H9 (cell line): ENCODE results near the gene PTCRA. TPM values are rescaled to one million over a fixed set of nuclear protein-coding genes. Genes with fewer than 3 reads are reported as not detected.

ENCODE experiments used
- DNase-seq: peaks from one replicate; pipeline ENCODE4 v3.0.0-alpha.2; 2017
- H2AFZ ChIP-seq: one replicate; pipeline ENCODE4 v1.6.1; 2013; ENCODE audit warnings: mild to moderate bottlenecking, low read length, control low read depth, moderate library complexity
- H2AK5ac ChIP-seq: 2 replicates; pipeline ENCODE4 v1.6.1; 2013; ENCODE audit warnings: low read length, control low read depth, mixed read lengths; ENCODE audit not compliant: insufficient read length
- H2BK120ac ChIP-seq: one replicate; pipeline ENCODE4 v1.6.1; 2013; ENCODE audit warnings: low read depth, mild to moderate bottlenecking, low read length, control low read depth, inconsistent platforms; ENCODE audit not compliant: poor library complexity, severe bottlenecking
- H2BK12ac ChIP-seq: 2 replicates; pipeline ENCODE4 v1.6.1; 2013; ENCODE audit warnings: low read length, control low read depth, mixed read lengths, low read depth; ENCODE audit not compliant: insufficient read length
- H2BK15ac ChIP-seq: 2 replicates; pipeline ENCODE4 v1.6.1; 2013; ENCODE audit warnings: low read depth, low read length, control low read depth
- H2BK20ac ChIP-seq: one replicate; pipeline ENCODE4 v1.6.1; 2013; ENCODE audit warnings: low read depth, mild to moderate bottlenecking, low read length, control low read depth, inconsistent platforms; ENCODE audit not compliant: poor library complexity, severe bottlenecking
- H2BK5ac ChIP-seq: 2 replicates; pipeline ENCODE4 v1.6.1; 2013; ENCODE audit warnings: low read length, control low read depth, mixed read lengths; ENCODE audit not compliant: insufficient read length
- H3K14ac ChIP-seq: 2 replicates; pipeline ENCODE4 v1.6.1; 2013; ENCODE audit warnings: low read length, control low read depth; ENCODE audit not compliant: insufficient read depth
- H3K18ac ChIP-seq: 2 replicates; pipeline ENCODE4 v1.6.1; 2013; ENCODE audit warnings: low read depth, mild to moderate bottlenecking, mixed read lengths, low read length, control low read depth; ENCODE audit not compliant: insufficient read length
- H3K23ac ChIP-seq: 2 replicates; pipeline ENCODE4 v1.6.1; 2013; ENCODE audit warnings: low read length, control low read depth, mixed read lengths, low read depth; ENCODE audit not compliant: insufficient read length
- H3K23me2 ChIP-seq: 2 replicates; pipeline ENCODE4 v1.6.1; 2013; ENCODE audit warnings: low read depth, mild to moderate bottlenecking, mixed read lengths, low read length, control low read depth; ENCODE audit not compliant: insufficient read length, poor library complexity, severe bottlenecking
- H3K27ac ChIP-seq: 2 replicates; pipeline ENCODE4 v1.5.1; 2013; ENCODE audit warnings: low read length, control low read depth, mixed read lengths, low read depth; ENCODE audit not compliant: insufficient read length
- H3K27me3 ChIP-seq: 2 replicates; pipeline ENCODE4 v1.6.1; 2013; ENCODE audit warnings: low read length, control low read depth, inconsistent platforms; ENCODE audit not compliant: insufficient read depth
- H3K4ac ChIP-seq: 2 replicates; pipeline ENCODE4 v1.6.1; 2013; ENCODE audit warnings: low read depth, mild to moderate bottlenecking, control low read depth, inconsistent platforms, low read length, moderate library complexity
- H3K4me1 ChIP-seq: 2 replicates; pipeline ENCODE4 v1.6.1; 2013; ENCODE audit warnings: low read length, control low read depth, inconsistent platforms; ENCODE audit not compliant: insufficient read depth
- H3K4me2 ChIP-seq: 2 replicates; pipeline ENCODE4 v1.6.1; 2013; ENCODE audit warnings: low read length, control low read depth, mixed read lengths; ENCODE audit not compliant: insufficient read length, insufficient read depth
- H3K56ac ChIP-seq: 2 replicates; pipeline ENCODE4 v1.6.1; 2013; ENCODE audit warnings: low read depth, mild to moderate bottlenecking, mixed read lengths, low read length, control low read depth; ENCODE audit not compliant: insufficient read length
- H3K79me1 ChIP-seq: 2 replicates; pipeline ENCODE4 v1.6.1; 2013; ENCODE audit warnings: low read depth, mild to moderate bottlenecking, moderate library complexity, low read length, control low read depth, inconsistent platforms; ENCODE audit not compliant: insufficient read depth, poor library complexity, severe bottlenecking
- H3K79me2 ChIP-seq: 2 replicates; pipeline ENCODE4 v1.6.1; 2013; ENCODE audit warnings: low read length, control low read depth, inconsistent platforms; ENCODE audit not compliant: insufficient read depth
- H3K9ac ChIP-seq: 2 replicates; pipeline ENCODE4 v1.6.1; 2013; ENCODE audit warnings: low read length, control low read depth, mixed read lengths; ENCODE audit not compliant: insufficient read length; ENCODE audit errors: extremely low read depth
- H3K9me3 ChIP-seq: one replicate; pipeline ENCODE4 v1.6.1; 2013; ENCODE audit warnings: low read depth, low read length, inconsistent platforms; ENCODE audit not compliant: control insufficient read depth
- H3T11ph ChIP-seq: one replicate; pipeline ENCODE4 v1.6.1; 2013; ENCODE audit warnings: mild to moderate bottlenecking, low read length, control low read depth, inconsistent platforms
- H4K20me1 ChIP-seq: one replicate; pipeline ENCODE4 v1.6.1; 2013; ENCODE audit not compliant: control insufficient read depth, insufficient read length, insufficient read depth
- H4K5ac ChIP-seq: 2 replicates; pipeline ENCODE4 v1.6.1; 2013; ENCODE audit warnings: low read depth, mild to moderate bottlenecking, mixed read lengths, low read length, control low read depth; ENCODE audit not compliant: insufficient read length
- H4K8ac ChIP-seq: replicated peaks from 2 replicates; pipeline ENCODE4 v1.6.1; 2013; ENCODE audit warnings: low read length, control low read depth, mixed read lengths, low read depth; ENCODE audit not compliant: insufficient read length
- H4K91ac ChIP-seq: 2 replicates; pipeline ENCODE4 v1.6.1; 2013; ENCODE audit warnings: low read depth, mild to moderate bottlenecking, moderate library complexity, mixed read lengths, low read length, control low read depth; ENCODE audit not compliant: insufficient read length
- H3K27ac Mint-ChIP-seq, 3 experiments: 2 replicates in 2 of 3; 3 replicates in 1 of 3; pipeline ENCODE4 v1.8.0; 2020 to 2021; ENCODE audit warnings: mixed read lengths in 3 of 3, mild to moderate bottlenecking in 1 of 3, moderate library complexity in 1 of 3
- H3K27me3 Mint-ChIP-seq: 2 replicates; pipeline ENCODE4 v1.8.0; 2021; ENCODE audit warnings: low read depth, mild to moderate bottlenecking, moderate library complexity, mixed read lengths
- H3K36me3 Mint-ChIP-seq, 3 experiments: 2 replicates in 2 of 3; 3 replicates in 1 of 3; pipeline ENCODE4 v1.8.0; 2020 to 2021; ENCODE audit warnings: low read depth in 3 of 3, mixed read lengths in 3 of 3; ENCODE audit not compliant: insufficient read depth in 1 of 3
- H3K4me1 Mint-ChIP-seq, 2 experiments: 2 replicates each; pipeline ENCODE4 v1.8.0; 2020; ENCODE audit warnings: mixed read lengths in 2 of 2
- H3K4me3 Mint-ChIP-seq, 2 experiments: 2 replicates in 1 of 2; 3 replicates in 1 of 2; pipeline ENCODE4 v1.8.0; 2020 to 2021; ENCODE audit warnings: mild to moderate bottlenecking in 2 of 2, mixed read lengths in 2 of 2, moderate library complexity in 1 of 2
- H3K9me3 Mint-ChIP-seq, 2 experiments: 2 replicates in 1 of 2; 3 replicates in 1 of 2; pipeline ENCODE4 v1.8.0; 2020; ENCODE audit warnings: mild to moderate bottlenecking in 2 of 2, mixed read lengths in 2 of 2, moderate library complexity in 1 of 2
- CTCF ChIP-seq: fragments of 200-600 bp; sonication (generic); conservative IDR thresholded peaks from 3 replicates; pipeline ENCODE4 v1.8.0; 2021; ENCODE audit warnings: antibody characterized with exemption, mild to moderate bottlenecking
- WGBS: extraction: QIAGEN DNeasy Blood & Tissue Kit; methylation state at CpG from one replicate; pipeline ENCODE4 v1.1.7; 2013; ENCODE audit warnings: missing lambda C conversion rate, low lambda C conversion rate, mixed read lengths; ENCODE audit not compliant: insufficient read length; ENCODE audit errors: extremely low coverage; 5-methylcytosine and 5-hydroxymethylcytosine counted together
- total RNA-seq: library from RNA; stranded (reverse); gene quantifications from 2 replicates; pipeline ENCODE4 v1.2.1, GENCODE V29; 2021

PTCRA gene
- total RNA-seq, 1 experiment from 2014 or later = not detected

DNA sequence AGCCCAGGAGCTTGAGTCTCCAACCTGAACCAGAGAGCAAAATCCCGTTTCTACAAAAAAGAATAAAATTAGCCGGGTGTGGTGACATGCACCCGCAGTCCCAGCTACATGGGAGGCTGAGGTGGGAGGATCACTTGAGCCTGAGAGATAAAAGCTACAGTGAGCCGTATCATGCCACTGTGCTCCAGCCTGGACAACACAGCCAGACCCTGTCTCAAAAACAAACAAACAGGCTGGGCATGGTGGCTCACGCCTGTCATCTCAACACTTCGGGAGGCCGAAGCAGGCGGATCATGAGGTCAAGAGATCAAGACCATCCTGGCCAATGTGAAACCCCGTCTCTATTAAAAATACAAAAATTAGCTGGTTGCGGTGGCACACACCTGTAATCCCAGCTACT lies 11.4 kb upstream of the PTCRA start:
- Histone ChIP-seq H3K4ac (no peak overlapping the region), H3K79me1 (no peaks in the 10 kb centered on the region), H4K5ac (no peak overlapping the region), H3K23me2 (no peaks in the 10 kb centered on the region), H3T11ph (no peak overlapping the region), H3K23ac (no peak overlapping the region), H2AK5ac (no peak overlapping the region), H3K4me1 (no peaks in the 10 kb centered on the region), H3K14ac (no peak overlapping the region), H3K9ac (no peak overlapping the region), H3K27me3 (no peaks in the 10 kb centered on the region), H4K91ac (no peak overlapping the region), H3K18ac (no peak overlapping the region), H2BK120ac (no peak overlapping the region), H3K56ac (no peak overlapping the region), H3K79me2 (no peaks in the 10 kb centered on the region), H3K9me3 (no peaks in the 10 kb centered on the region), H2BK5ac (no peak overlapping the region), H2BK12ac (no peak overlapping the region), H2BK20ac (no peak overlapping the region), H2BK15ac (no peak overlapping the region), H4K20me1 (no peaks in the 10 kb centered on the region), H2AFZ (no peak overlapping the region), H3K27ac (no peak overlapping the region), H4K8ac (no peak overlapping the region), H3K4me2 (no peak overlapping the region)
- H3K27ac Mint-ChIP-seq = no peak overlapping the region
- H3K4me1 Mint-ChIP-seq = peaks cover 13 to 24% of the 10 kb centered on the region in 2 experiments
- no peak for TF ChIP-seq CTCF
- no CpG with 5 or more reads among the region's 10 CpGs for WGBS
- H3K9me3 Mint-ChIP-seq = no peaks in the 10 kb centered on the region
- H3K4me3 Mint-ChIP-seq = no peak overlapping the region
- no peak for DNase-seq
- no peaks in the 10 kb centered on the region for H3K27me3 Mint-ChIP-seq
- no peaks in the 10 kb centered on the region for H3K36me3 Mint-ChIP-seq
